Tibial nerve (tissue), 3 donors: ENCODE results near the gene CCDC63.

Source experiments
- POLR2A ChIP-seq, 2 donors: fragments of 450-650 bp; IDR thresholded peaks; one replicate each; pipeline ENCODE4 v1.6.1; 2017; ENCODE audit warnings: antibody characterized with exemption in 2 of 2, mild to moderate bottlenecking in 2 of 2, moderate library complexity in 2 of 2
- TF ChIP-seq, protein P1 (sequence below), 5 experiments: fragments of 200-600 bp in 3 of 5; fragments of 450-650 bp in 2 of 5; sonication (generic) in 3 of 5; IDR thresholded peaks; one replicate each; pipeline ENCODE4 v1.5.1; 2016 to 2019; ENCODE audit warnings: antibody characterized with exemption in 5 of 5, mild to moderate bottlenecking in 3 of 5, moderate library complexity in 2 of 5

DNA sequence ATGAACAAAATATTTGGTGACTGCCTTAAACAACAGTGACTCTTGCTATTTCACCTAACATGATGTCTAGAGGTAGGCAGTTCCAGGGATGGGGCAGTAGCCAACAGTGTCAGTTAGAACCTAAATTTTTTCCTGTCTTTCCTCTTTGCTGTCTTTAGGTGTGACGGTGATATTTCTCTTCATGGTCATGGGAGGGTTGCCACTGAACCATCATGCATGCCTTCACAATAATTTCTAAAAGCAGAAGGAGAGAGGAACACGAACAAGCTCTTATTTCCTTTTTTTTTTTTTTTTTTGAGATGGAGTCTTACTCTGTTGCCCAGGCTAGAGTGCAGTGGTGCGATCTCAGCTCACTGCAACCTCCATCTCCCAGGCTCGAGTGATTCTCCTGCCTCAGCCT, 2.4 kb downstream of the CCDC63 start:
- TF ChIP-seq, protein P1, sequence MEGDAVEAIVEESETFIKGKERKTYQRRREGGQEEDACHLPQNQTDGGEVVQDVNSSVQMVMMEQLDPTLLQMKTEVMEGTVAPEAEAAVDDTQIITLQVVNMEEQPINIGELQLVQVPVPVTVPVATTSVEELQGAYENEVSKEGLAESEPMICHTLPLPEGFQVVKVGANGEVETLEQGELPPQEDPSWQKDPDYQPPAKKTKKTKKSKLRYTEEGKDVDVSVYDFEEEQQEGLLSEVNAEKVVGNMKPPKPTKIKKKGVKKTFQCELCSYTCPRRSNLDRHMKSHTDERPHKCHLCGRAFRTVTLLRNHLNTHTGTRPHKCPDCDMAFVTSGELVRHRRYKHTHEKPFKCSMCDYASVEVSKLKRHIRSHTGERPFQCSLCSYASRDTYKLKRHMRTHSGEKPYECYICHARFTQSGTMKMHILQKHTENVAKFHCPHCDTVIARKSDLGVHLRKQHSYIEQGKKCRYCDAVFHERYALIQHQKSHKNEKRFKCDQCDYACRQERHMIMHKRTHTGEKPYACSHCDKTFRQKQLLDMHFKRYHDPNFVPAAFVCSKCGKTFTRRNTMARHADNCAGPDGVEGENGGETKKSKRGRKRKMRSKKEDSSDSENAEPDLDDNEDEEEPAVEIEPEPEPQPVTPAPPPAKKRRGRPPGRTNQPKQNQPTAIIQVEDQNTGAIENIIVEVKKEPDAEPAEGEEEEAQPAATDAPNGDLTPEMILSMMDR (IDR thresholded peaks at IDR 0.05): no peak
- TF ChIP-seq POLR2A (IDR thresholded peaks at IDR 0.05): no peak
